CD4-positive, alpha-beta T cell treated with Interleukin-6 at 100 ng/mL for 8 hours (primary cell): ENCODE results near the gene LRRK2.
"Not testable (repeated sequence)": the region's sequence is repeated elsewhere in the genome, so short reads cannot be mapped to it uniquely, and the experiment has no call there.

Experiments
- DNase-seq: peaks from one replicate; pipeline ENCODE4 v3.0.0-alpha.2; 2020; ENCODE audit warnings: mixed read lengths, low spot score

Gene LRRK2

DNA sequence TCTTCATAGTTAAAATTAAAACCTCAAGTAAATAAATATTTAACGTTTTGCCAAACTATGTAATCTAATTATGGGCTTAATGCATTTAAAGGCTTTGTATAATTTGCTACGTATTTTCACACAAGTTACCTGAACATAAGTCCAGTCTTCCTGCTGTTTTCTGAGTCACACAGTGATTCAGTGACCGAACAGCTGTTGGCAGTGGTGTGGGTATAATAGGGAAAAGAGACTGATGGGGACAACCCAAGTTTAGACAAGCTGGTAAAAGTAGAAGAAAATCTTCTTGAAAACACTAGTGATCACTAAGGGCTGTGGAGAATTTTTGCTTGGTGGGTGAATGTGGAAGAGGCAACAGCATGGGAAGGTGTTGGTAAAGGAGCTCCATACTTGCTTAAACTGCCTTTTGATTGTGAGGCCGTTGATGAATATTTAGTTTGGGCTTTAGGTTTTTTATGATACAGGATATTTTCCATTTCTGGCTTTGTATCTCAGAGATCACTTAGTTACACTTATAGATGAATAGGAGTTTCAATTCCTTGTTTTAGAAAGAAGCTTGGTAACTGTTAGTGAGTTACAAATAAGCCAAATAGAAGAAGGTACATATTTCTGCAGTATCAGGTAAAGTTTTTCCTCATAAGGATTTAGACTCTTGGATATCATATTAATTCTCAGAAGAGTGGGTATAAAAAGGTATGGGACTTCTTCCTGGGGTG, 23.9 kb downstream of the LRRK2 start:
- no peak for DNase-seq

DNA sequence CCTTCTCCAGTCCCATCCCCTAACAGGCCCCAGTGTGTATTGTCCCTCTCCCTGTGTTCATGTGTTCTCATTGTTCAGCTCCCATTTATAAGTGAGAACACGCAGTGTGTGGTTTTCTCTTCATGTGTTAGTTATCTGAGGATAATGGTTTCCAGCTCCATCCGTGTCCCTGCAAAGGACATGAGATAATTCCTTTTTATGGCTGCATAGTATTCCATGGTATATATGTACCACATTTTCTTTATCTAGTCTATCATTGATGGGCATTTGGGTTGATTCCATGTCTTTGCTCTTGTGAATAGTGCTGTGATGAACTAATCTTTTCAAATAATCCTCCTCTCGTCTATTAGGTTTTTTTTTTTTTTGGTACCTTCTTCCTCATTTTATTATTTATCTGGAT, 25.9 kb downstream of the LRRK2 start:
- not testable (repeated sequence) for DNase-seq

DNA sequence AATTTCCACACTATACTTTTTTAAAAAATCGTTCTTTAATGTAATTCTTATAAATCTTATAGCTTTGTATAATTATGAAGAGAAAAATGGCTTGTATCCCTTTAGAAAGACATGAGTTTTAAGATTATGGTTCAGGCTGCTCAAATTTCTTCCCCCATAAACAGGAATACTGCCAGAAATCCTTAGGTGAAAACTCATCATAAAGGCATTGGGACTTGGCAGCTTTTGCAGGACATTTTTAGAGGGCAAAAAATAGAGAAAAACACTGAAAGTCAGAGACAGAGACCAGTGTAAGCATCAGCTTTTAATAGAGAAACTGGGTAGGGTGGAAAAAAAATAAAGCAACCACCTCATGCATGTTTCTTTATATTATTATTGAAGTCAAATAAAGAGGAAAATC, 29.1 kb downstream of the LRRK2 start:
- no peak for DNase-seq

- no peak for DNase-seq
Measured at GRCh38 chr12:40254455-40255085, 29.8 kb downstream of the LRRK2 start.

GRCh38 chr12:40258371-40258770, 33.6 kb downstream of the LRRK2 start:
- no peak for DNase-seq

DNA sequence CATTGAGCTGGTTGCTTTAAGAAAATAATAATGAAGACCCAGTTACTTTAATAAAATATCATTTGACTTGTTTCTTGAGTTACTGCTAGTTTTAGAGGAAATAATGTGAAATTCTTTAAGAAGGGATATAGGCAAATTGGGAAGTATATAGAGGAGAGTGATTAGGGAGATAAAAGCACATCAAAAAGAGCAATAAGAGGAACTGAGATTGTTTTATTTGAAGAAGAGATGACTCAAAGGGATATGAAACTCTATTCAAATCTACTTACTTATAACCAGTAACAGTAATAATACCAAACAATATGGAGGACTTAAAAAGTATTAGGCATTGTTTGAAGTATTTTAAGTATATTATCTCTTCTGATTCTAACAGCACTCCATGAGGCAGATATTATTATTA, 37.1 kb downstream of the LRRK2 start:
- DNase-seq, result no peak

DNA sequence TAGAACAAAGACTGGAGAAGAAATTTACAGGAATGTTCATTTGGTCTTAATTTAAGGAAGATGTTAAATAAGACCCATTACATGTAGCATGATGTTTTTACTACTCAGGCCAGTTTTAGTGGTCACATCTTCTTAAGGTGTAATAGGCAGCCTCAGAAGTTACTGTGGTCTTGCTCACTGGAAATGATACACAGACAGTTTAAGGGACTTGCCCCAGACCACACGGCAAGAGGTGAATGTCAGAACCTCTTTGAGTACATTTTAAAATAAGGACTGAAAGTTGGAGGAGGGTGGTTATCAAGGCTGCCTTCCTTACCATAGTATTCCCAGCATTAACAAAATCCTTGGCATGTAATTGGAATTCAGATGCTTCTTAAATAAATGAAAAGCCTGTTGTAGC, 37.9 kb downstream of the LRRK2 start:
- DNase-seq, result no peak

GRCh38 chr12:40263616-40264409, 39.0 kb downstream of the LRRK2 start:
- DNase-seq, result no peak

DNA sequence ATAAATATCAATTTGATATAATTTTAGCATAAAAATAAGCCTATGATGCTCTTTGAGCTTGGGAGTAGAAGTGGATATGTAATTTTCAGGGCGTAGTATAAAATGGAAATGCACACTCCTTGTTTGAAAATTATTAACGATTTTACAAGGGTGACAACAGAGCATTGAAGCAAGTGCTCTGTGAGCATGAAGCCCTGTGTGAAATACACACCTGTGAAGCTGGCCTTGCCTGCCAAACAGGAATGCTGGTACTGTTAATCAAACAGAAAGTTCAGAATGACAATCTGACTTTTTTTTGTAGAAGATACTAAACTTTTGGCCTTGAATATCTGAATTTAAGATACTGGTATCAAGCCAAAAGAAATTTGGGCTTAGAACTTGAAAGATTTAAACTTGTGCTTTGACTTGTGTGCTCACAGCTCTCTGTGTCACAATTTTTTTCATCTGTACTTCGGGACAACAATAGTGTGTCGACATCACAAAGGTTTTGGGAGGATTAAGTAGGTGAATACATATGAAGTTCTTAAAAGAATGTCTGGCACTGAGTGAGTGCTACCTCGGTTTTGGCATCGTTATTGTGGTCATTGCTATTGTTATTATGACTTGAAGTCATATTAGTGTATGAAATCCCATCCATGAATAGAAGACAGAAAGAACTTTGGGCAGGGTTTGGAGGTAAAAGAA, 47.3 kb downstream of the LRRK2 start:
- no peak for DNase-seq

DNA sequence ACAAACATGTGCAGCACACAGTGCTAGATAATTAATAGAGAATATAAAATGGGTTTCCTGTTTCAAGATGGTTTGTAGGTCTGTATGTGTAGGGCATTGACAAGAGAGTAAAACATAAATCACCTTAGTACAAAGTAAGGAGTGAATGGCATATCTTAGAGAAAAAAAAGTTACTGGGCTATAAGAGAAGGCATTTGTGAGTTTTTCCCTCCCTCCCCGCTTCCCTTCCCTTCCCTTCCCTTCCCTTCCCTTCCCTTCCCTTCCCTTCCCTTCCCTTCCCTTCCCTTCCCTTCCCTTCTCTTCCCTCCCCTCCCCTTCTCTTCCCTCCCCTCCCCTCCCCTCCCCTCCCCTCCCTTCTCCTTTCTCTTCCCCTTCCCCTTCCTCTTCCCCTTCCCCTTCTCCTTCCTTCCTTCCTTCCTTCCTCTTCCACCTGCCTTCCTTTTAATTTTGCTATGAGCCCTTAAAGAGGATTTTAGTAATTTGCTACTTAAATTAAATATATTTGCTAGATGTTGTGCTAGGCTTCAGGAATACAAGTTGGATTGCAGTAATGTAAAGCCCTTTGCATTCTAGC, 57.1 kb downstream of the LRRK2 start:
- no peak for DNase-seq

DNA sequence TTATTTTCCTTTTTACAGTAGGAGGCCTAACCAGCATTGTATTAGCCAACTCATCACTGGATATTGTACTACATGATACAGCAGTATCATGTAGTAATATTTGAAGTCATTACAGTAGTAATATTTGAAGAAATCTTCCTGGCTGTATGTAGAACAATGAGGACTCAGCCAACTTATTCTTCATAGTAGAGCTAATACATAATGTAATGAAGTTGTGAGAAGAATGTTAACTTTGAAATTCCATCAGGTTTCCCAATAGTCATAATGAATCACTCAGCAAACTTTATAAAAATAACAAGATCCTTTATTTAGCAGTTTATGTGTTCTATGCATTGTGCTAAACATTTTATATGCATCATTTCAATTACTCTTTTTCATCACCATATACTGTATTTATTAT, 61.8 kb downstream of the LRRK2 start:
- no peak for DNase-seq

GRCh38 chr12:40287369-40287975, 62.7 kb downstream of the LRRK2 start:
- no peak for DNase-seq

GRCh38 chr12:40292788-40293429, 68.1 kb downstream of the LRRK2 start:
- no peak for DNase-seq

GRCh38 chr12:40298341-40298740, 73.5 kb downstream of the LRRK2 start:
- DNase-seq, result no peak

GRCh38 chr12:40300490-40300889, 75.7 kb downstream of the LRRK2 start:
- DNase-seq, result no peak

DNA sequence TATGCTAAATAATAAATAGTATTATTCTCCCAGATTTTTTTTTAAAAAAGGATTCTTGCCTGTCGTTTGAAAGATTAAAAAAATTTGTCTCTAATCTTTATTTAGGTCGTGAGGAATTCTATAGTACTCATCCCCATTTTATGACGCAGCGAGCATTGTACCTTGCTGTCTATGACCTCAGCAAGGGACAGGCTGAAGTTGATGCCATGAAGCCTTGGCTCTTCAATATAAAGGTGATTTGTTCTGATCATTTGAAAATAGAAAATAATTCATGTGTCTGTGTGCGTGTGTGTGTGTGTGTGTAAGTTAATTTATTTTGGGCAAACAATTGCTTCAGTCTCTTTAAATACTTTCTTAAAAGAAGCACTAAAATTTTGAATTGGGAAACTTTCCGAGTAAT, 84.2 kb downstream of the LRRK2 start:
- DNase-seq, result no peak

GRCh38 chr12:40310211-40310610, 85.4 kb downstream of the LRRK2 start:
- no peak for DNase-seq

- DNase-seq, result no peak
Measured at GRCh38 chr12:40312196-40312595, 87.4 kb downstream of the LRRK2 start.

DNA sequence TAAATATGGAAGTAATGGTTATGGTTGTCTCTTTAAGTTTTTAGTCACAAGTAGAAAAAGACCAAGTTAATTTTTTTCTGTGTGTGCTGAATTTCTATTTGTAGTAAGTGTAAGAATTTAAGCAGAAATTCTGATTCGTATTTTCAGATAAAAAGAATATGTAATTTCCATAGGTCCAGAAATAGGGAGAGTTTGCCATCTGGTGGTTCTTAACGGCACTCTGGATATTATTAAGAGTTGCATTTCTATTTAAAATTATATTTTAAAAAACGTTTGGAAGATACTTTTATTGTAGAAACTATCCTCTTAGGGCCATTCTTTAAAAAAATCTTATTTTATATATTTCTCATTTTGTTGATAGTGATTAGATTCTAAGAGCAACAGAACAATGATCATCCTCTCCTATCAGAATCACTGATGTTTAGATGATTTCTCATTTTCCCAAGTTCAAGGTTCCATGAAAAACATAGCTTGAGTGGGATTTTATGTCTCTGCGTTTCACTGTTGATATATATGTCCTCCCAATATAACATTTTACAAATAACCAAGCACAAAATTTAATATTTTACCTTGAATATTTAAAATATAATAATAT, 88.3 kb downstream of the LRRK2 start:
- DNase-seq, result no peak

- no peak for DNase-seq
Measured at GRCh38 chr12:40313928-40314327, 89.1 kb downstream of the LRRK2 start.

DNA sequence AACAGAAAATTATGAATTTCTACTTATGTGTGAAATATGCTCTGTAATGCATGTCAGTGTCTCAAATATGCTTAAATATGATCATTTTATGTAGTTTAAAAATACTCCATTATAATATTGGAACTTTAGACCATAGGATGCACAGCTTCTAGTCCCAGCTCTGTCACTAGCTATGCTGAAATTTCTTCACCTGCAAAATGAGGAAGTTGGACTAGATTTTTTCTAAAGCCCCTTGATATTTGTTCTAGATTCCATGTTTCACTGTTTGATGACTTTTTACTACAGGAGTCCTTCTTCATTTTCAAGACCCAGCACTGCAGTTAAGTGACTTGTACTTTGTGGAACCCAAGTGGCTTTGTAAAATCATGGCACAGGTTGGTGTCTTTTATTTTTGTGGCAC, 90.1 kb downstream of the LRRK2 start:
- no peak for DNase-seq
